ENCODE measurements around the gene DEPDC7.
"Not testable (repeated sequence)": the region's sequence is repeated elsewhere in the genome, so short reads cannot be mapped to it uniquely, and the experiment has no call there.

Gene DEPDC7

GRCh38 chr11:33015621-33016551 is at the start of gene DEPDC7:
TSS of gene DEPDC7 (plus strand) at chr11:33015878. CDS start at chr11:33015956, 78 bp downstream.
- DNase-seq (ENCODE audit: extremely low spot score, insufficient read length, low read depth) (peak; percentile 55), FAIRE-seq (peak; percentile 45)

- FAIRE-seq (no peak), DNase-seq (ENCODE audit: extremely low spot score, insufficient read length, low read depth) (no peak)
Observed at GRCh38 chr11:32968541-32968940, 47.1 kb upstream of the DEPDC7 start.

GRCh38 chr11:32972233-32972632 is 43.4 kb upstream of the DEPDC7 start:
- not testable (repeated sequence) for DNase-seq (ENCODE audit: extremely low spot score, insufficient read length, low read depth); FAIRE-seq

- DNase-seq (ENCODE audit: extremely low spot score, insufficient read length, low read depth) (no peak), FAIRE-seq (no peak)
Observed at GRCh38 chr11:32972781-32973180, 42.9 kb upstream of the DEPDC7 start.

- FAIRE-seq (no peak), DNase-seq (ENCODE audit: extremely low spot score, insufficient read length, low read depth) (no peak)
Observed at GRCh38 chr11:32982626-32983025, 33.1 kb upstream of the DEPDC7 start.

- FAIRE-seq (no peak), DNase-seq (ENCODE audit: extremely low spot score, insufficient read length, low read depth) (no peak)
Observed at GRCh38 chr11:32983506-32983905, 32.2 kb upstream of the DEPDC7 start.

DNA sequence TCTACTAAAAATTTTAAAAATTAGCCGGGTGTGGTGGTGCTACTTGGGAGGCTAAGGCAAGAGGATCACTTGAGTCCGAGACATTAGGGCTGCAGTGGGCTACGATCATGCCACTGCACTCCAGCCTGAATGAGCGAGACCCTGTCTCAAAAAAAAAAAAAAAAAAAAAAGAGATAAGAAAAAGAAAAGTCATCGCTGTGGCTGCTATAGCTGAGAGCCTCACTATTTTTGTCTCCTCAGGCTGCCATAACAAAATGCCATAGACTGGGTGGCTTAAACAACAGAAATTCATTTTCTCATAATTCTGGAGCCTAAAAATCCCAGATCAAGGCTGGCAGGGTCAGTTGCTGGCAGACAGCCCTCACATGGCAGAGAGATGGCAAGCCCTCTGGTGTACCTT is 30.1 kb upstream of the DEPDC7 start:
- no peak for FAIRE-seq
- no peak for DNase-seq (ENCODE audit: extremely low spot score, insufficient read length, low read depth)

GRCh38 chr11:32987851-32988250 is 27.8 kb upstream of the DEPDC7 start:
- no peak for FAIRE-seq
- DNase-seq (ENCODE audit: extremely low spot score, insufficient read length, low read depth), result no peak

GRCh38 chr11:32990481-32990880 is 25.2 kb upstream of the DEPDC7 start:
- no peak for FAIRE-seq
- no peak for DNase-seq (ENCODE audit: extremely low spot score, insufficient read length, low read depth)

GRCh38 chr11:32991427-32991826 is 24.3 kb upstream of the DEPDC7 start:
- FAIRE-seq (no peak), DNase-seq (ENCODE audit: extremely low spot score, insufficient read length, low read depth) (no peak)

- FAIRE-seq (no peak), DNase-seq (ENCODE audit: extremely low spot score, insufficient read length, low read depth) (no peak)
Observed at GRCh38 chr11:32991898-32992297, 23.8 kb upstream of the DEPDC7 start.

GRCh38 chr11:33000181-33000580 is 15.5 kb upstream of the DEPDC7 start:
- FAIRE-seq (no peak), DNase-seq (ENCODE audit: extremely low spot score, insufficient read length, low read depth) (no peak)

GRCh38 chr11:33001281-33001680 is 14.4 kb upstream of the DEPDC7 start:
- no peak for FAIRE-seq
- DNase-seq (ENCODE audit: extremely low spot score, insufficient read length, low read depth), result no peak

- FAIRE-seq (no peak), DNase-seq (ENCODE audit: extremely low spot score, insufficient read length, low read depth) (no peak)
Observed at GRCh38 chr11:33001751-33002542, 13.7 kb upstream of the DEPDC7 start.

GRCh38 chr11:33005175-33005574 is 10.5 kb upstream of the DEPDC7 start:
- no peak for DNase-seq (ENCODE audit: extremely low spot score, insufficient read length, low read depth)
- FAIRE-seq, result no peak

- DNase-seq (ENCODE audit: extremely low spot score, insufficient read length, low read depth) (no peak), FAIRE-seq (no peak)
Observed at GRCh38 chr11:33006010-33006409, 9.7 kb upstream of the DEPDC7 start.

GRCh38 chr11:33013755-33014154 is 1.9 kb upstream of the DEPDC7 start:
- DNase-seq (ENCODE audit: extremely low spot score, insufficient read length, low read depth) (no peak), FAIRE-seq (no peak)

DNA sequence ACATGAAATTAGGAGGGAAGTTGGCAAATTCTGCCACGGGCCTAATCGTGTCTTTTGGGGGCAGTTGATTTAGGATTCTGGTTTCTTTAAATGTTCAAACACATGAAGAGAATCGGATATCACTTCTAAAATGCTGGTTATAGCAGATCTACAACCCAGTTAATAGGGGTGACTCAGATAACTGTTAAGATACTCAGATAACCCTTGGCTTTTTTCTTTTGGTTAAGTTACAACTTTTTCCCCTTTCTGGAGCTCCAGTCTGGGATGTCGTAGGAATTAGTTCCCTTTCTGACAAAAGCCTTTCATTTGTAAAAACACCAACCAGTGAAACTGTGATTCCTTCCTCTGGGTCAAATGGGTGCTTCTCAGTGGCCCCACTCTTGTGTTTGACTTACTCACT is 976 bp downstream of the DEPDC7 start:
- DNase-seq (ENCODE audit: extremely low spot score, insufficient read length, low read depth), result no peak
- FAIRE-seq, result no peak

DNA sequence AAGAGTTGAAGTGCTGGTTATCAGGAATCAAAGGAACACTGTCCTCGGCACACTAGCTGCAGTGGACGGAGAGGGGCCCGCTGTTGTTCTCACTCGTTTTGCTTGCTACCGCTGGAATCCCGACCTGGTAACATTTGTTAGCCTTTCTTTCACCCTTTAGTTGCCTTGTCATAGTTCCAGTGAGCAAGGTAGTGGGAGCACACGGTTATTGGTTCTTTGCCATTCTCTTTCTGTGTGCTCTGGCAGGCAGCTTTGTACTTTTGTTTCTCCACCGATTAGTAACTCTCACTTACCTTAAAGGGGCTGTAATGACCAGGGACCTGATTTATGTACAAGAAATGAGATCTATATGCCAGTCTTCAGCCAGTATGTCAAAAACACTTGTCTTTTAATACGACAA is 1.8 kb downstream of the DEPDC7 start:
- no peak for DNase-seq (ENCODE audit: extremely low spot score, insufficient read length, low read depth)
- FAIRE-seq, result no peak

GRCh38 chr11:33017965-33018364 is 2.3 kb downstream of the DEPDC7 start:
- no peak for FAIRE-seq

GRCh38 chr11:33018840-33019239 is 3.2 kb downstream of the DEPDC7 start:
- DNase-seq (ENCODE audit: extremely low spot score, insufficient read length, low read depth), result no peak
- no peak for FAIRE-seq

More at GRCh38 chr11:33017965-33018364, 2.3 kb downstream of the DEPDC7 start:
- no peak for DNase-seq (ENCODE audit: extremely low spot score, insufficient read length, low read depth)

All from GM18507 (cell line).